MM.1S (cell line): ENCODE data around the gene DPP9.

ENCODE experiments used
- DNase-seq: peaks from one replicate; pipeline ENCODE4 v3.0.0-alpha.2; 2015
- H2AFZ ChIP-seq: fragments of 300-600 bp; sonication (generic); 2 replicates; pipeline ENCODE4 v1.6.0; 2016; ENCODE audit warnings: antibody characterized with exemption, low read length
- H3F3A ChIP-seq: fragments of 300-600 bp; sonication (generic); 2 replicates; pipeline ENCODE4 v1.6.1; 2016; ENCODE audit warnings: mild to moderate bottlenecking, antibody characterized with exemption, low read length, moderate library complexity, mixed read lengths; ENCODE audit not compliant: insufficient read depth
- H3K27ac ChIP-seq: fragments of 300-600 bp; sonication (generic); 2 replicates; pipeline ENCODE4 v1.5.1; 2016; ENCODE audit warnings: mild to moderate bottlenecking, low read length
- H3K27me3 ChIP-seq: fragments of 300-600 bp; sonication (generic); replicated peaks from 2 replicates; pipeline ENCODE4 v1.6.0; 2016; ENCODE audit warnings: low read length; ENCODE audit not compliant: insufficient read depth
- H3K36me3 ChIP-seq: fragments of 300-600 bp; sonication (generic); replicated peaks from 2 replicates; pipeline ENCODE4 v1.6.1; 2016; ENCODE audit warnings: mild to moderate bottlenecking, low read length, mixed read lengths; ENCODE audit not compliant: insufficient read depth
- H3K4me1 ChIP-seq: fragments of 300-600 bp; sonication (generic); 2 replicates; pipeline ENCODE4 v1.6.1; 2016; ENCODE audit warnings: low read length, mixed read lengths
- H3K4me2 ChIP-seq: fragments of 300-600 bp; sonication (generic); 2 replicates; pipeline ENCODE4 v1.6.0; 2016; ENCODE audit warnings: low read depth, low read length
- H3K4me3 ChIP-seq: fragments of 300-600 bp; sonication (generic); 2 replicates; pipeline ENCODE4 v1.5.1; 2016; ENCODE audit warnings: low read length, mixed read lengths
- H3K79me2 ChIP-seq: fragments of 300-600 bp; sonication (generic); 2 replicates; pipeline ENCODE4 v1.6.1; 2016; ENCODE audit warnings: mixed run types, low read length, mixed read lengths
- H3K9ac ChIP-seq: fragments of 300-600 bp; sonication (generic); 2 replicates; pipeline ENCODE4 v1.6.1; 2016; ENCODE audit warnings: low read length, mixed read lengths
- H3K9me2 ChIP-seq: fragments of 300-600 bp; sonication (generic); replicated peaks from 2 replicates; pipeline ENCODE4 v1.6.1; 2016; ENCODE audit warnings: mild to moderate bottlenecking, low read length, mixed read lengths; ENCODE audit not compliant: insufficient read depth
- H3K9me3 ChIP-seq: fragments of 300-600 bp; sonication (generic); replicated peaks from 2 replicates; pipeline ENCODE4 v1.6.1; 2016; ENCODE audit warnings: mild to moderate bottlenecking, low read length, mixed read lengths; ENCODE audit not compliant: insufficient read depth
- H4K20me1 ChIP-seq: fragments of 300-600 bp; sonication (generic); 2 replicates; pipeline ENCODE4 v1.6.1; 2016; ENCODE audit warnings: mild to moderate bottlenecking, low read length, moderate library complexity, mixed read lengths; ENCODE audit not compliant: insufficient read depth
- CTCF ChIP-seq: fragments of 300-600 bp; sonication (generic); IDR thresholded peaks from 2 replicates; pipeline ENCODE4 v1.5.1; 2016; ENCODE audit warnings: antibody characterized with exemption, low read length, mixed read lengths
- EZH2 ChIP-seq: fragments of 300-600 bp; sonication (generic); optimal IDR thresholded peaks from 2 replicates; pipeline ENCODE3; 2017; ENCODE audit warnings: low read depth, mild to moderate bottlenecking, antibody characterized with exemption, low read length, mixed read lengths
- EZH2phosphoT487 ChIP-seq: fragments of 300-600 bp; sonication (generic); IDR thresholded peaks from 2 replicates; pipeline ENCODE4 v1.6.1; 2018; ENCODE audit warnings: antibody characterized with exemption, low read length

The DPP9 gene

GRCh38 chr19:4711211-4711610 lies 12.4 kb downstream of the DPP9 start:
- Histone ChIP-seq H3F3A (no peaks in the 10 kb centered on the region), H3K27me3 (no peaks in the 10 kb centered on the region), H3K4me1 (no peaks in the 10 kb centered on the region), H3K4me2 (no peak overlapping the region), H3K9me2 (no peaks in the 10 kb centered on the region), H3K79me2 (0 out of 2 replicates have a peak, but pooled peaks cover 4% of the 10 kb centered on the region), H4K20me1 (no peaks in the 10 kb centered on the region), H3K9me3 (no peaks in the 10 kb centered on the region), H3K4me3 (no peak overlapping the region), H3K36me3 (peaks cover 7% of the 10 kb centered on the region; the same call in 1 of the 2 replicates), H3K27ac (no peak overlapping the region), H2AFZ (no peak overlapping the region), H3K9ac (no peak overlapping the region)
- TF ChIP-seq CTCF = no peak
- no peak for TF ChIP-seq EZH2phosphoT487
- no peak for TF ChIP-seq EZH2
- DNase-seq = no peak

- Histone ChIP-seq H3K27ac (no peak overlapping the region), H3K9me2 (no peaks in the 10 kb centered on the region), H3K4me2 (no peak overlapping the region), H3K36me3 (0 out of 2 replicates have a peak, but pooled peaks cover 3% of the 10 kb centered on the region), H4K20me1 (no peaks in the 10 kb centered on the region), H3K9me3 (no peaks in the 10 kb centered on the region), H3K9ac (no peak overlapping the region), H3F3A (no peaks in the 10 kb centered on the region), H3K27me3 (no peaks in the 10 kb centered on the region), H3K4me1 (no peaks in the 10 kb centered on the region), H3K4me3 (no peak overlapping the region), H2AFZ (no peak overlapping the region), H3K79me2 (0 out of 2 replicates have a peak, but pooled peaks cover 4% of the 10 kb centered on the region)
- no peak for TF ChIP-seq EZH2phosphoT487
- no peak for TF ChIP-seq EZH2
- TF ChIP-seq CTCF = no peak
- no peak for DNase-seq
These were observed 13.4 kb downstream of the DPP9 start for GRCh38 chr19:4710281-4710600.

- H4K20me1 ChIP-seq = no peaks in the 10 kb centered on the region
- no peak overlapping the region for H2AFZ ChIP-seq
- no peak overlapping the region for H3K27ac ChIP-seq
- DNase-seq = no peak
- no peak overlapping the region for H3K9ac ChIP-seq
- no peaks in the 10 kb centered on the region for H3K4me1 ChIP-seq
- TF ChIP-seq CTCF = no peak
- TF ChIP-seq EZH2 = no peak
- TF ChIP-seq EZH2phosphoT487 = no peak
- no peak overlapping the region for H3K4me3 ChIP-seq
- 0 out of 2 replicates have a peak, but pooled peaks cover 3% of the 10 kb centered on the region for H3K36me3 ChIP-seq
- 0 out of 2 replicates have a peak, but pooled peaks cover 4% of the 10 kb centered on the region for H3K79me2 ChIP-seq
- no peaks in the 10 kb centered on the region for H3K9me3 ChIP-seq
- H3K9me2 ChIP-seq = no peaks in the 10 kb centered on the region
- H3K4me2 ChIP-seq = no peak overlapping the region
- no peaks in the 10 kb centered on the region for H3K27me3 ChIP-seq
- no peaks in the 10 kb centered on the region for H3F3A ChIP-seq
These were observed 14.0 kb downstream of the DPP9 start for GRCh38 chr19:4709440-4710280.
